Measurements from ENCODE around the gene KCNQ2. TPM values are rescaled to one million over a fixed set of nuclear protein-coding genes. Genes with fewer than 3 reads are reported as not detected.

The KCNQ2 gene
- total and polyA plus RNA-seq, 10 of the 15 experiments (the other 5 are each of a cell fraction or from before 2014, with no cell fraction given): 0.06 to 0.49 (median 0.26) TPM; not detected in 7

DNA sequence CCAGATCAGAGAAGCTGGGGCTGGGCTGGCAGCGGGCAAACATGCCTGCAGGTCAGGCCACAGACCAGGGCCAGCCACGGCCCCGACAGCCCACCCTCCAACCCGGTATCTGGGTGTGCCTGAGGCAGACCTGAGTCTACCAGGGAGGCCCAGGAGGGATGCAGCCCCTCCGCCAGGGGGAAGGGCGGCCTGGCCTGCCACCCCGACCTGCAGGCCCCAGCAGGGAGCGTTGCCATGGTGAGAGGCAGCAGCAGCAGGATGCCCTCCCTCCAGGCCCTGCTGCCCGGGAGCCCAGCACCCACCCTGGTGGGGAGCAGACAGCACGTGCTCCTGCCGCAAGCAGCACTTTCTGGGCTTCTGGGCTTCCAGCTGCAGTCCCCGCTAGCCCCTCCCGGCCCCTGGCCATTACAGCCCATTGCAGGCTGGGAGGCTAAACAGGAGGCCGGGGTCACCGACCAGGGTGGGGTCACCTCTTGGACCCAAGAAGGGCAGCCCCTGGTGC, 30.3 kb upstream of the KCNQ2 start (continued):
- TF ChIP-seq SUZ12 (IDR thresholded peaks at IDR 0.05; ENCODE audit: unreplicated experiment) (no peak), RUNX3 (IDR thresholded peaks at IDR 0.05; ENCODE audit: low read length) (no peak), RAD21 (IDR thresholded peaks at IDR 0.05; ENCODE audit: insufficient read depth, low read depth, low read length) (no peak), HDGF (IDR thresholded peaks at IDR 0.05) (no peak)

DNA sequence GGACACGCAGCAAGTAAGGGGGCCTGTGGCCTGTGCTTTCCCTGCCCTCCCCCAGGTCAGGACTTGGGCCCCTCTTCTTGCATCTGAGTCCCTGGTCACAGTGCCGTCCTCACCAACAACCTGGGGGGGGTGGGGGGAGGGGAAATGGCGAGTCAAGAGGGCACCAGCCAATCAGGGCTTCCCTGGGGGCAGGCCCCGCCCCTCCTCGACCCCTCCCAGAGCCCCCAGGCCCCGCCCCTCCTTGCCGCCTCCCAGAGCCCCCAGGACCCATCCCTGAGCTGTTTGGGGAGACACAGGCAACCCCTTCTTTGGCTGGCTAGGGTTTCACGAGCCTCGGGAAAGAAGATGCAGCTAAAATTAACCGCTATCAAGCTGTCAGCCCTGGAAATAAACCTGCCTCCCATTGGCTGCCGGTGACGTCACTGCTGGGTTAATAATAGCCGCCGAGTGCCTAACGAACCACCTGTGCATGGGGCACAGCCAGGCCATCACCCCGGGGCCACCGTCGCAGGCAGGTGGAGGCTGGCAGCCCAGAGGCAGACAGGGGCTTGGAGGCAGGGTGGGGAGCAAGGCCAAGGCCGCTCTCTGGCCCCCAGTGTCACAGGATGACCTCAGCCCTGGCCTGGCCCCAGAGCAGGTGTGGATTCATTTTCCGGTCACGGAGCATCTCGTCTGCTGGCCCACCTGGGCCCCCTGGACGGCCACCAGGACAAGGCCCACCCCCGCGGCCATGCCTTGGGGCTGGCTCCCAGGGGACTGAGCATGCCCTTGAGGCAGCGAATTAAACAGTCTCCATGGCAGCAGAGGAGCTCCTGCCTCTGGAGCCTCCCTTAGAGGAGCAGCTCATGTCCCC, 29.6 kb upstream of the KCNQ2 start:
- intact Hi-C loops (cut with micrococcal nuclease; ENCODE audit: unreplicated experiment): no loop called here
- in situ Hi-C loops (cut with MboI): no loop called here
- Histone ChIP-seq H3K9ac (ENCODE audit: control insufficient read depth, insufficient read depth, low read length) (no peak overlapping the region), H4K20me1 (ENCODE audit: control insufficient read depth, insufficient read depth) (no peaks in the 10 kb centered on the region), H3K27me3 (replicated peaks in 1 of 2; ENCODE audit: control insufficient read depth in 2 of 2, insufficient read depth in 2 of 2, low read length in 1 of 2) (peaks cover 1 to 4% of the 10 kb centered on the region in 2 experiments; a peak in 3 of 4 replicates), H3K4me1 (ENCODE audit: control insufficient read depth, insufficient read depth, low read length) (no peaks in the 10 kb centered on the region), H2AFZ (ENCODE audit: control insufficient read depth, low read depth, low read length) (no peak overlapping the region), H3K79me2 (ENCODE audit: control insufficient read depth, insufficient read depth, low read length) (no peaks in the 10 kb centered on the region), H3K36me3 (ENCODE audit: control insufficient read depth in 2 of 2, insufficient read depth in 2 of 2, low read length in 1 of 2) (no peaks in the 10 kb centered on the region), H3K4me3 (no peak overlapping the region), H3K9me3 (replicated peaks; ENCODE audit: control insufficient read depth, insufficient read depth, low read length) (no peaks in the 10 kb centered on the region; the same call in 2 of the 3 replicates), H3K27ac (ENCODE audit: control insufficient read depth, insufficient read depth) (no peak overlapping the region), H3K4me2 (ENCODE audit: control insufficient read depth, insufficient read depth) (no peak overlapping the region)
- TF ChIP-seq ATF7 (IDR thresholded peaks at IDR 0.05; ENCODE audit: low read depth) (peak; percentile 63), MEF2A (IDR thresholded peaks at IDR 0.05; ENCODE audit: insufficient read depth, low read depth, low read length) (0 out of 2 replicates have a peak, but pooled peaks have one; percentile 27), NRF1 (conservative IDR thresholded peaks at IDR 0.05; ENCODE audit: low read depth, low read length) (no peak)
- DNase-seq (ENCODE audit: low read depth, low spot score) (no peak), FAIRE-seq (no peak), ATAC-seq (peak; percentile 38)
- SMC1A ChIA-PET (ENCODE audit: uncharacterized antibody, unreplicated experiment): no interaction called here
- POLR2A ChIA-PET: no interaction called here
- no TSS peak for BruUV-seq (replicated peaks)
- RAD21 ChIA-PET (ENCODE audit: unreplicated experiment): no interaction called here
- WGBS (ENCODE audit: insufficient coverage, insufficient replicate concordance, low lambda C conversion rate, missing lambda C conversion rate): 12% methylated on average over 25 of the region's 26 CpGs
- CTCF ChIA-PET: no interaction called here
